Thyroid gland (tissue), 4 donors: ENCODE results near the gene RSPH10B.
"Not testable (repeated sequence)": the region's sequence is repeated elsewhere in the genome, so short reads cannot be mapped to it uniquely, and the experiment has no call there.

Experiments used
- POLR2A ChIP-seq, 2 donors: fragments of 450-650 bp; IDR thresholded peaks; one replicate each; pipeline ENCODE4 v1.6.1; 2017; ENCODE audit warnings: antibody characterized with exemption in 2 of 2, mild to moderate bottlenecking in 2 of 2, moderate library complexity in 1 of 2
- TF ChIP-seq, protein P1 (sequence below), 6 experiments: fragments of 200-600 bp in 3 of 6; fragments of 450-650 bp in 3 of 6; sonication (generic) in 3 of 6; IDR thresholded peaks; one replicate each; pipeline ENCODE4 v1.5.1; 2016 to 2019; ENCODE audit warnings: antibody characterized with exemption in 6 of 6, mild to moderate bottlenecking in 2 of 6, inconsistent platforms in 1 of 6, moderate library complexity in 1 of 6

DNA sequence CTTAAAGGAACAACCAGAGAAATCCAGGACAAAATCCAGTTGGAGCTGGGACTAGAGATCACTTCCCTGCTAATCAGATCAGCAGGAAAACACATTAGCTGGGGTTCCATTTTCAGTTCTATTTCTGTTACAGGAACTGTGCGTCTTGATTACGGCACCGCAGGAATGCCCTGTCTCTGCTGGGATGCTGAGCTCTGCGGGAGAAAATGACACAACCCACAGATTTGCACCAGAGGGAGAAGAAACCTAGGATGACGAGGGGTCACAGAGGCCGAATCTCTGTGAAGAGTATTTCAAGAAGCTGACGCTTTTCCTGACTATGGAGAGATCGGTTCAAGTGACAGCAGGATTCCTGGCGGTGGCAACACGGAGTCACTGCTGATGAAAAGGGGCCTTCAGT, 40.2 kb downstream of the RSPH10B start:
- TF ChIP-seq, protein P1, sequence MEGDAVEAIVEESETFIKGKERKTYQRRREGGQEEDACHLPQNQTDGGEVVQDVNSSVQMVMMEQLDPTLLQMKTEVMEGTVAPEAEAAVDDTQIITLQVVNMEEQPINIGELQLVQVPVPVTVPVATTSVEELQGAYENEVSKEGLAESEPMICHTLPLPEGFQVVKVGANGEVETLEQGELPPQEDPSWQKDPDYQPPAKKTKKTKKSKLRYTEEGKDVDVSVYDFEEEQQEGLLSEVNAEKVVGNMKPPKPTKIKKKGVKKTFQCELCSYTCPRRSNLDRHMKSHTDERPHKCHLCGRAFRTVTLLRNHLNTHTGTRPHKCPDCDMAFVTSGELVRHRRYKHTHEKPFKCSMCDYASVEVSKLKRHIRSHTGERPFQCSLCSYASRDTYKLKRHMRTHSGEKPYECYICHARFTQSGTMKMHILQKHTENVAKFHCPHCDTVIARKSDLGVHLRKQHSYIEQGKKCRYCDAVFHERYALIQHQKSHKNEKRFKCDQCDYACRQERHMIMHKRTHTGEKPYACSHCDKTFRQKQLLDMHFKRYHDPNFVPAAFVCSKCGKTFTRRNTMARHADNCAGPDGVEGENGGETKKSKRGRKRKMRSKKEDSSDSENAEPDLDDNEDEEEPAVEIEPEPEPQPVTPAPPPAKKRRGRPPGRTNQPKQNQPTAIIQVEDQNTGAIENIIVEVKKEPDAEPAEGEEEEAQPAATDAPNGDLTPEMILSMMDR (IDR thresholded peaks at IDR 0.05) = not testable (repeated sequence)
- not testable (repeated sequence) for TF ChIP-seq POLR2A (IDR thresholded peaks at IDR 0.05)
